CD14-positive monocyte (primary cell): Measurements from ENCODE around the gene KPRP. TPM values are rescaled to one million over a fixed set of nuclear protein-coding genes. Genes with fewer than 3 reads are reported as not detected.

Source experiments
- DNase-seq, 3 donors: peaks; one replicate each; pipeline ENCODE4 v3.0.0-alpha.2; 2011 to 2022
- H2AFZ ChIP-seq: 2 replicates; pipeline ENCODE4 v1.6.0; 2012; ENCODE audit warnings: mild to moderate bottlenecking, low read depth, low read length, inconsistent platforms; ENCODE audit not compliant: insufficient read depth, poor library complexity, severe bottlenecking
- H3K27ac ChIP-seq, 2 donors: 1 replicate in 1 of 2; 2 replicates in 1 of 2; pipeline ENCODE4 v1.5.1; 2012 to 2013; ENCODE audit warnings: low read length in 2 of 2, control low read depth in 1 of 2, inconsistent platforms in 1 of 2, low read depth in 1 of 2, mild to moderate bottlenecking in 1 of 2
- H3K27me3 ChIP-seq, 2 donors: one replicate each; pipeline versions ENCODE4 v1.6.0 to v1.6.1; 2011 to 2013; ENCODE audit warnings: low read length in 2 of 2; ENCODE audit not compliant: control insufficient read depth in 2 of 2, insufficient read depth in 2 of 2
- H3K36me3 ChIP-seq, 2 donors: replicated peaks in 1 of 2; 1 replicate in 1 of 2; 2 replicates in 1 of 2; pipeline versions ENCODE4 v1.5.1 to v1.6.1; 2012 to 2013; ENCODE audit warnings: low read length in 2 of 2, control low read depth in 1 of 2, inconsistent platforms in 1 of 2, mild to moderate bottlenecking in 1 of 2; ENCODE audit not compliant: insufficient read depth in 2 of 2, control insufficient read depth in 1 of 2
- H3K4me1 ChIP-seq, 2 donors: 1 replicate in 1 of 2; 2 replicates in 1 of 2; pipeline versions ENCODE4 v1.5.1 to v1.6.1; 2012 to 2013; ENCODE audit warnings: low read length in 2 of 2, control low read depth in 1 of 2, inconsistent platforms in 1 of 2, mild to moderate bottlenecking in 1 of 2, moderate library complexity in 1 of 2; ENCODE audit not compliant: insufficient read depth in 2 of 2, control insufficient read depth in 1 of 2
- H3K4me2 ChIP-seq: replicated peaks from 2 replicates; pipeline ENCODE3; 2012; ENCODE audit warnings: low read length, moderate library complexity, mild to moderate bottlenecking; ENCODE audit not compliant: poor library complexity, severe bottlenecking; ENCODE audit errors: extremely low read depth
- H3K4me3 ChIP-seq, 3 experiments: fragments of 200-600 bp in 1 of 3; sonication (generic) in 1 of 3; replicated peaks in 1 of 3; 1 replicate in 2 of 3; 2 replicates in 1 of 3; pipeline ENCODE4 v1.5.1; 2011 to 2013; ENCODE audit warnings: low read length in 3 of 3, mild to moderate bottlenecking in 3 of 3, control low read depth in 2 of 3, low read depth in 2 of 3, inconsistent platforms in 1 of 3, moderate library complexity in 1 of 3
- H3K79me2 ChIP-seq: 2 replicates; pipeline ENCODE4 v1.6.0; 2012; ENCODE audit warnings: mild to moderate bottlenecking, control low read depth, inconsistent platforms, low read length, moderate library complexity; ENCODE audit not compliant: insufficient read depth
- H3K9ac ChIP-seq: 2 replicates; pipeline ENCODE4 v1.6.0; 2017; ENCODE audit warnings: low read length, mild to moderate bottlenecking; ENCODE audit not compliant: insufficient read depth, poor library complexity, severe bottlenecking
- H3K9me3 ChIP-seq, 2 donors: replicated peaks in 1 of 2; 1 replicate in 1 of 2; 2 replicates in 1 of 2; pipeline versions ENCODE4 v1.5.1 to v1.6.1; 2012 to 2013; ENCODE audit warnings: low read length in 2 of 2, control low read depth in 1 of 2; ENCODE audit not compliant: control insufficient read depth in 1 of 2, insufficient read depth in 1 of 2
- H4K20me1 ChIP-seq: 2 replicates; pipeline ENCODE4 v1.6.0; 2012; ENCODE audit warnings: mild to moderate bottlenecking, low read length, control low read depth, moderate library complexity; ENCODE audit not compliant: insufficient read depth
- H3K27ac Mint-ChIP-seq, 7 donors: one replicate each; pipeline ENCODE4 v1.8.0; 2020; ENCODE audit warnings: mild to moderate bottlenecking in 7 of 7, mixed read lengths in 7 of 7, moderate library complexity in 6 of 7, inconsistent platforms in 2 of 7
- H3K27me3 Mint-ChIP-seq, 3 donors: one replicate each; pipeline ENCODE4 v1.8.0; 2021 to 2022; ENCODE audit warnings: low read depth in 3 of 3, mild to moderate bottlenecking in 3 of 3, mixed read lengths in 3 of 3, moderate library complexity in 3 of 3, inconsistent platforms in 1 of 3
- H3K36me3 Mint-ChIP-seq, 2 donors: one replicate each; pipeline ENCODE4 v1.8.0; 2020; ENCODE audit warnings: mixed read lengths in 2 of 2, inconsistent platforms in 1 of 2, mild to moderate bottlenecking in 1 of 2
- H3K4me1 Mint-ChIP-seq: one replicate; pipeline ENCODE4 v1.8.0; 2020; ENCODE audit warnings: mild to moderate bottlenecking, mixed read lengths
- H3K4me3 Mint-ChIP-seq, 2 donors: one replicate each; pipeline ENCODE4 v1.8.0; 2020; ENCODE audit warnings: mild to moderate bottlenecking in 2 of 2, mixed read lengths in 2 of 2, moderate library complexity in 1 of 2
- H3K9me3 Mint-ChIP-seq, 7 donors: one replicate each; pipeline ENCODE4 v1.8.0; 2020 to 2022; ENCODE audit warnings: mixed read lengths in 7 of 7, mild to moderate bottlenecking in 6 of 7, moderate library complexity in 6 of 7, inconsistent platforms in 2 of 7
- CTCF ChIP-seq: fragments of 200-600 bp; IDR thresholded peaks from one replicate; pipeline ENCODE4 v1.8.0; 2022; ENCODE audit warnings: antibody characterized with exemption, mild to moderate bottlenecking
- WGBS: methylation state at CpG from one replicate; pipeline ENCODE4 v1.1.5; 2013; ENCODE audit warnings: missing lambda C conversion rate; ENCODE audit not compliant: insufficient coverage; 5-methylcytosine and 5-hydroxymethylcytosine counted together
- intact Hi-C, 2 donors: fragments of 100-400 bp; cut with micrococcal nuclease; formaldehyde crosslinking; loops; one replicate each; pipeline versions ENCODE4 v1.15.0 to v1.15.1; 2023
- polyA plus RNA-seq, 3 donors: library from polyadenylated mRNA; depleted of rRNA in 1 of 3; unstranded in 2 of 3; stranded (reverse) in 1 of 3; fragments of 300-500 nt in 2 of 3; fragments of >200 nt in 1 of 3; fragmentation: Illumina TruSeq in 2 of 3; gene quantifications; 1 replicate in 2 of 3; 2 replicates in 1 of 3; pipeline ENCODE4 v1.2.3, GENCODE V29; 2012 to 2021

The KPRP gene
- polyA plus RNA-seq, 3 donors: not detected

DNA sequence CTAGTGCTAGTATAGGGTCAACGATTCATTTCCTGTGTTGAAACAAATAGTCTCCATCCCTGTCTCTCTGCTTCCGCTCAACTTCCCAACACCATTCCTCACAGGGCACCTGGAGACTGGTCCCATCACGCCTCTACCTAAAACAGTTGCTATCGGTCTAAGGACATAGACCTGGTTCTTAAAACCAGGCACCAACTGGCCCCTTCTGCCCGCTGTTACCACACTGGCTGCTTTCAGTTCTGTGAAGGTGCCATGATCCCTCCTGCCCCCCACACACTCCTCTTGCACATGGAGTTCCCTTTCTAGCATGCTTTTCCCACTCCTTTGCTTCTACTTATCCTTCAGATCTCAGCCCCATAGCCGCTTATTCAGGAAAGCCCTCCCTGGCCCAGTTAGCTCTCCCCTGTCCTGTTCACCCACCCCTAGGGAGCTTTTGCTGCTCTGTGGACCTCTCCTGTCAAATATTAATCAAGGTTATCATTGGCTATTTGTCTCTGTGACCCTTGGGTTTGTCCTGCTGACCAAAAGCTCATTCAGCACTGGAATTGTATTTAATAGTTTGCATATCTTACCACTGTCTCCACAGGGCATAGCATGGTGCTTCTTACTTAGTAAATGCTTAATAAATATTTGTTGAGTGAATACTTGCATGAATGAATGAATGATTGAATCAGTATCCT, 11.9 kb upstream of the KPRP start:
- Mint-ChIP-seq H3K4me3 (no peak overlapping the region), H3K36me3 (no peaks in the 10 kb centered on the region), H3K27ac (no peak overlapping the region), H3K9me3 (no peaks in the 10 kb centered on the region), H3K27me3 (peaks cover 6 to 13% (median 11%) of the 10 kb centered on the region in 3 donors), H3K4me1 (peaks cover 2% of the 10 kb centered on the region)
- H3K79me2 ChIP-seq: no peaks in the 10 kb centered on the region
- no peaks in the 10 kb centered on the region for H3K9me3 ChIP-seq
- no peak overlapping the region for H3K9ac ChIP-seq
- no peaks in the 10 kb centered on the region for H3K4me1 ChIP-seq
- peaks cover under 1 to 10% of the 10 kb centered on the region in 2 donors for H3K27me3 ChIP-seq
- no peak for DNase-seq
- 85% methylated on average over 5 of the region's 6 CpGs for WGBS
- no peak overlapping the region for H3K4me2 ChIP-seq
- no peaks in the 10 kb centered on the region for H3K36me3 ChIP-seq
- H2AFZ ChIP-seq: no peak overlapping the region
- H3K4me3 ChIP-seq: no peak overlapping the region
- no peaks in the 10 kb centered on the region for H4K20me1 ChIP-seq
- H3K27ac ChIP-seq: no peak overlapping the region
- intact Hi-C loops: no loop called here
- no peak for TF ChIP-seq CTCF

- Mint-ChIP-seq H3K9me3 (no peaks in the 10 kb centered on the region), H3K27ac (no peak overlapping the region), H3K4me3 (no peak overlapping the region), H3K36me3 (no peaks in the 10 kb centered on the region), H3K27me3 (peaks cover 10 to 11% (median 11%) of the 10 kb centered on the region in 3 donors), H3K4me1 (peaks cover 2% of the 10 kb centered on the region)
- Histone ChIP-seq H3K36me3 (no peaks in the 10 kb centered on the region), H3K27ac (no peak overlapping the region), H3K4me2 (no peak overlapping the region), H4K20me1 (no peaks in the 10 kb centered on the region), H3K9ac (no peak overlapping the region), H3K9me3 (no peaks in the 10 kb centered on the region), H3K79me2 (no peaks in the 10 kb centered on the region), H3K27me3 (peaks cover 8 to 15% of the 10 kb centered on the region in 2 donors), H2AFZ (no peak overlapping the region), H3K4me3 (no peak overlapping the region), H3K4me1 (no peaks in the 10 kb centered on the region)
- WGBS: no CpG with 5 or more reads among the region's 1 CpG
- no peak for TF ChIP-seq CTCF
- no peak for DNase-seq
- intact Hi-C loops: no loop called here
Observed at GRCh38 chr1:152747831-152748230, 10.0 kb upstream of the KPRP start.
